Breast epithelium (tissue), 3 donors: ENCODE measurements around the gene GNG5.

Source experiments
- CTCF ChIP-seq, 3 donors: fragments of 450-650 bp; IDR thresholded peaks; one replicate each; pipeline ENCODE4 v1.5.1; 2016 to 2017; ENCODE audit warnings: antibody characterized with exemption in 3 of 3, mild to moderate bottlenecking in 3 of 3, moderate library complexity in 3 of 3
- POLR2A ChIP-seq: fragments of 450-650 bp; IDR thresholded peaks from one replicate; pipeline ENCODE4 v1.6.1; 2016; ENCODE audit warnings: antibody characterized with exemption, mild to moderate bottlenecking, moderate library complexity
- POLR2AphosphoS5 ChIP-seq, 3 donors: sonication (generic); formaldehyde crosslinking; IDR thresholded peaks; one replicate each; pipeline ENCODE4 v1.6.1; 2017; ENCODE audit warnings: antibody characterized with exemption in 3 of 3

- TF ChIP-seq CTCF (IDR thresholded peaks at IDR 0.05) (no peak), POLR2AphosphoS5 (IDR thresholded peaks at IDR 0.05) (no peak), POLR2A (no peak)
Measured at GRCh38 chr1:84510668-84511067, 4.3 kb upstream of the GNG5 start.
